ENCODE measurements around the gene CMIP. TPM values are rescaled to one million over a fixed set of nuclear protein-coding genes. Genes with fewer than 3 reads are reported as not detected.

CMIP gene
- total and polyA plus RNA-seq, 10 of the 15 experiments (the other 5 are each of a cell fraction or from before 2014, with no cell fraction given): 1.2 to 43.2 (median 4.4) TPM

DNA sequence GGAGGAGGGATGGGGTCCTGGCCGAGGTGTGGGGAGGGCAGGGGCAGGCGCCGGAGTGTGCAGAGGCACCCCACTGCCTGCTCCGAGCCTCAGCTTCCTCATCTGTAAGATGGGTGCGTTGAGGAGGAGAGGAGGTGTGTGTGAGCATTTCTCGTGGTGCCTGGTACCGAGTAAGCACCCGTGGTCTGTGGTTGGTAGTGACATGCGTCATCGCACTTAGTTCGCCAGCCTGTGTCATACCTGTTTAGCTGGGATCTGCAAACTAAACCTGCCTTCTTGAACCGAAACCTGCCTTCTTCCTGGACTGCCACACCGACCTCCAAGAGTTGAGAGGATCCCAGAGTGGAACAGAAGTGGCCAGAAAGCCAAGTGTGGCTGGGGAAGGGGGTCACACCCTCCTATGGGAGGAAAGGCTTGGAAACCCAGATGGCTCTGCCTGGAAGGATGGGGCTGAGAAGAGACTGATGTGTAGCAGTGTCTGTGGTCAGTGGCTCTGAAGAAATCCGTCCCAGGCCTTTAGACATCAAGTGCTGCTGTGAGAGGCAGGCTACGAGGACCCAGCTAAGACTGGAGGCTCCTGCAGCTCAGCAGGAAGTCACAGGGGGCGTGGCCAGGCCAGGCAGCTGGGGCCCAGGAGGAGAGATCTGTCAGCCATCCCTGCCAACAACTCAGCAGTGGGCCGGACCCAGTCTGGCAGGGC lies 171.9 kb downstream of the CMIP start:
- CTCF ChIA-PET: interaction anchor here (0.7 to 1.3 kb wide), 6 partner anchors 15 to 214 kb away, joined by 3 to 4 read pairs (median 3); no protein-coding TSS in a partner anchor
- no peaks in the 10 kb centered on the region for H3K79me2 ChIP-seq (ENCODE audit: control insufficient read depth, insufficient read depth, low read length)
- H3K36me3 ChIP-seq (ENCODE audit: control insufficient read depth in 2 of 2, insufficient read depth in 2 of 2, low read length in 1 of 2): peaks cover 8 to 32% of the 10 kb centered on the region in 2 experiments; a peak in 3 of 4 replicates
- intact Hi-C loops (cut with micrococcal nuclease; ENCODE audit: unreplicated experiment): no loop called here
- no peak overlapping the region for H3K9ac ChIP-seq (ENCODE audit: control insufficient read depth, insufficient read depth, low read length)
- H3K9me3 ChIP-seq (replicated peaks; ENCODE audit: control insufficient read depth, insufficient read depth, low read length): no peaks in the 10 kb centered on the region
- DNase-seq (ENCODE audit: low read depth, low spot score) (peak; percentile 54), FAIRE-seq (peak; percentile 88), ATAC-seq (peak; percentile 97)
- peak overlapping the region; percentile 65 for H3K27ac ChIP-seq (ENCODE audit: control insufficient read depth, insufficient read depth)
- BruUV-seq (replicated peaks): no TSS peak
- WGBS (ENCODE audit: insufficient coverage, insufficient replicate concordance, low lambda C conversion rate, missing lambda C conversion rate): 7% methylated on average over 16 of the region's 17 CpGs
- no peak overlapping the region for H3K4me3 ChIP-seq
- H3K4me2 ChIP-seq (ENCODE audit: control insufficient read depth, insufficient read depth): peak overlapping the region; percentile 40
- H3K4me1 ChIP-seq (ENCODE audit: control insufficient read depth, insufficient read depth, low read length): peaks cover 20% of the 10 kb centered on the region
- RAD21 ChIA-PET (ENCODE audit: unreplicated experiment): interaction anchor here (0.6 to 1.7 kb wide), 4 partner anchors 97 to 138 kb away, joined by 4 to 7 read pairs (median 4); no protein-coding TSS in a partner anchor
- H2AFZ ChIP-seq (ENCODE audit: control insufficient read depth, low read depth, low read length): peak overlapping the region; percentile 9; the same call in 1 of the 2 replicates
- H3K27me3 ChIP-seq (replicated peaks in 1 of 2; ENCODE audit: control insufficient read depth in 2 of 2, insufficient read depth in 2 of 2, low read length in 1 of 2): no peaks in the 10 kb centered on the region
- in situ Hi-C loops (cut with MboI): no loop called here
- POLR2A ChIA-PET: interaction anchor here (1.0 kb wide), 1 partner anchor 9 kb away, joined by 3 read pairs; no protein-coding TSS in a partner anchor
- SMC1A ChIA-PET (ENCODE audit: uncharacterized antibody, unreplicated experiment): interaction anchor here (1.2 to 1.4 kb wide), 4 partner anchors 68 to 173 kb away, joined by 3 to 4 read pairs (median 3); no protein-coding TSS in a partner anchor
- no peaks in the 10 kb centered on the region for H4K20me1 ChIP-seq (ENCODE audit: control insufficient read depth, insufficient read depth)
- TF ChIP-seq CUX1 (IDR thresholded peaks at IDR 0.05; ENCODE audit: insufficient replicate concordance, low read depth, low read length) (no peak), DPF2 (IDR thresholded peaks at IDR 0.05) (peak; percentile 45; the same call in 1 of the 2 replicates), NFYA (IDR thresholded peaks at IDR 0.05; ENCODE audit: borderline replicate concordance, low read depth, low read length) (no peak), SMAD1 (IDR thresholded peaks at IDR 0.05; ENCODE audit: low read depth, partially characterized antibody) (no peak), KLF5 (IDR thresholded peaks at IDR 0.05; ENCODE audit: partially characterized antibody) (no peak), MEF2B (IDR thresholded peaks at IDR 0.05; ENCODE audit: partially characterized antibody, poor library complexity, severe bottlenecking) (peak; percentile 12), FOXK2 (IDR thresholded peaks at IDR 0.05) (no peak), YY1 (IDR thresholded peaks at IDR 0.05; ENCODE audit: low read depth, low read length) (no peak), ZZZ3 (IDR thresholded peaks at IDR 0.05; ENCODE audit: control insufficient read depth, insufficient read length, low read depth) (no peak), BCL11A (IDR thresholded peaks at IDR 0.05; ENCODE audit: low read depth, low read length) (0 out of 2 replicates have a peak, but pooled peaks have one; percentile 18), NBN (IDR thresholded peaks at IDR 0.05) (0 out of 2 replicates have a peak, but pooled peaks have one; percentile 17), SREBF2 (IDR thresholded peaks at IDR 0.05; ENCODE audit: low read length) (no peak), NFIC (IDR thresholded peaks at IDR 0.05; ENCODE audit: low read depth, low read length) (no peak)
- TF ChIP-seq, protein P1, sequence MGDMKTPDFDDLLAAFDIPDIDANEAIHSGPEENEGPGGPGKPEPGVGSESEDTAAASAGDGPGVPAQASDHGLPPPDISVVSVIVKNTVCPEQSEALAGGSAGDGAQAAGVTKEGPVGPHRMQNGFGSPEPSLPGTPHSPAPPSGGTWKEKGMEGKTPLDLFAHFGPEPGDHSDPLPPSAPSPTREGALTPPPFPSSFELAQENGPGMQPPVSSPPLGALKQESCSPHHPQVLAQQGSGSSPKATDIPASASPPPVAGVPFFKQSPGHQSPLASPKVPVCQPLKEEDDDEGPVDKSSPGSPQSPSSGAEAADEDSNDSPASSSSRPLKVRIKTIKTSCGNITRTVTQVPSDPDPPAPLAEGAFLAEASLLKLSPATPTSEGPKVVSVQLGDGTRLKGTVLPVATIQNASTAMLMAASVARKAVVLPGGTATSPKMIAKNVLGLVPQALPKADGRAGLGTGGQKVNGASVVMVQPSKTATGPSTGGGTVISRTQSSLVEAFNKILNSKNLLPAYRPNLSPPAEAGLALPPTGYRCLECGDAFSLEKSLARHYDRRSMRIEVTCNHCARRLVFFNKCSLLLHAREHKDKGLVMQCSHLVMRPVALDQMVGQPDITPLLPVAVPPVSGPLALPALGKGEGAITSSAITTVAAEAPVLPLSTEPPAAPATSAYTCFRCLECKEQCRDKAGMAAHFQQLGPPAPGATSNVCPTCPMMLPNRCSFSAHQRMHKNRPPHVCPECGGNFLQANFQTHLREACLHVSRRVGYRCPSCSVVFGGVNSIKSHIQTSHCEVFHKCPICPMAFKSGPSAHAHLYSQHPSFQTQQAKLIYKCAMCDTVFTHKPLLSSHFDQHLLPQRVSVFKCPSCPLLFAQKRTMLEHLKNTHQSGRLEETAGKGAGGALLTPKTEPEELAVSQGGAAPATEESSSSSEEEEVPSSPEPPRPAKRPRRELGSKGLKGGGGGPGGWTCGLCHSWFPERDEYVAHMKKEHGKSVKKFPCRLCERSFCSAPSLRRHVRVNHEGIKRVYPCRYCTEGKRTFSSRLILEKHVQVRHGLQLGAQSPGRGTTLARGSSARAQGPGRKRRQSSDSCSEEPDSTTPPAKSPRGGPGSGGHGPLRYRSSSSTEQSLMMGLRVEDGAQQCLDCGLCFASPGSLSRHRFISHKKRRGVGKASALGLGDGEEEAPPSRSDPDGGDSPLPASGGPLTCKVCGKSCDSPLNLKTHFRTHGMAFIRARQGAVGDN (IDR thresholded peaks at IDR 0.05): no peak

All from GM12878 (cell line).